Right renal pelvis (tissue), 4 donors: ENCODE data around the gene NME3. TPM values are rescaled to one million over a fixed set of nuclear protein-coding genes. Genes with fewer than 3 reads are reported as not detected.

Experiments used
- DNase-seq, 4 donors: peaks; one replicate each; pipeline ENCODE4 v3.0.0-alpha.2; 2013; ENCODE audit warnings: low read depth in 4 of 4, low spot score in 3 of 4, missing footprints in 1 of 4
- polyA plus RNA-seq, 4 donors: library from polyadenylated mRNA; unstranded; fragments of 120-200 nt; gene quantifications; one replicate each; pipeline ENCODE4 v1.2.1, GENCODE V29; 2013; ENCODE audit not compliant: insufficient read length in 4 of 4

NME3 gene
- polyA plus RNA-seq, 4 donors, result 23.2 to 49.8 (median 24.3) TPM

DNA sequence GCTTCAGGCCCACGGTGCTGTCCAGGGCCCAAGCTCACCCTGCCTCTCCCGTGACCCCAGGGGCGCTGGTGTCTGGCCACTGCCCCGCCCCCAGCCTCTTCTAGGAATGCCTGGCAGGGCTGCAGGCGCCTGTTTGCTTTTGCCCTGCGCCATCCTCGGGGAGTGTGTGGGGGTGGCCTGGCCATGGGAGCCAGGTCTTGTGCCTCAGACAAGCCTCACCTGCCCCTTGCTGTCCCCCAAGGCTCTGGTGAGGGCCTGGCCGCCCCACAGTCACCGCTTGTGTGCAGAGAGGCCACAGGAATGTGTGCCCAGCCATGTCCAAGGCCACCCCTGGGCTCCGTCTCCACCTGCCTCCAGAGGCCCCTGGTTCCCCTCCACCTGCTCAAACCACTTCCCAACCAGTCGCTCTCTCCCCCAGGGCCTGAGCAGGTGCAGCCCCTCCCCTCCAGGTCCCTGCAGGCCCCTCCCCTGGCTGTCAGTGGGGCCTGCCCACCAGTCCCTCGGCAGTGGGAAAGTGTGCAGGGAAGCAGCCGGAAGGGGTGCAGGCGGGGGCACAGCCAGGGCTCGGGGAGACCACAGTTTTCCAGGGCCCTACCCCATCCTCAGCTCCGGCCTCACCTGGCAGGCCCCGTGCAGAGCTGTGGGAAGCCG, 23.0 kb upstream of the NME3 start:
- DNase-seq, result no peak

DNA sequence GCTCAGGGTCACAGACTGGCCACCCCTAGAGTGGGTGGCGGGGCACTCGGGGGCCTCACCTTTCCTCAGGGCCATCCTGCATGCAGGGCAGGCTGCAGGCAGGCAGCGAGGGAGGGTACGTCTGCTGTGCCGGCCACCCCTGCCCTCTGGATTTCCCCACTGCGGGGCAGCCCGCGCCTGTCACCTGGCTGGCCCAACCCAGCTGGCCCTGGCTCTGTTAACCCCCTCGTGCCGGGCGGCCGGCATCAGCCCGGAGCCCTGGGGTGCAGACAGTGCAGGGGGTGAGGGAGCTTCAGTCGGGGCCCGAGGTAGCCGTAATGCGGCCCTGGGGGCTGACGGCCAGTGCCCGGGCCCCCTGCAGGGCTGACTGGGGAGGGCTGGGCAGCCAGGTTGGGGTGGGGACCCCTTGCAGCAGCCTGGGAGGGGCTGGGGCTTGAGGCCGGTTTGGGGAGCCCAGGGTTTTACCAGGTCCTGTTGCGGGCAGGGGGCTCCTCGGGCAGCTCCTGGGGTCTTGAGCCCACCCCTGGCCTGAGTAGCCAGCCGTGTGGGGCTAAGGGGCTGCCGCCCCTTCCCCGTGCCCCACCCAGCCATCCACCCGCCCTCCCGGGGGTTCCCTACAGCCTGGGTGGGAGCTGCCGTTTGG, 22.4 kb upstream of the NME3 start, which contains the start of gene IGFALS:
TSS of gene IGFALS (minus strand) at position 128 of the 643 bp plus-strand sequence. CDS start at position 75, 53 bp downstream.
- no peak for DNase-seq

DNA sequence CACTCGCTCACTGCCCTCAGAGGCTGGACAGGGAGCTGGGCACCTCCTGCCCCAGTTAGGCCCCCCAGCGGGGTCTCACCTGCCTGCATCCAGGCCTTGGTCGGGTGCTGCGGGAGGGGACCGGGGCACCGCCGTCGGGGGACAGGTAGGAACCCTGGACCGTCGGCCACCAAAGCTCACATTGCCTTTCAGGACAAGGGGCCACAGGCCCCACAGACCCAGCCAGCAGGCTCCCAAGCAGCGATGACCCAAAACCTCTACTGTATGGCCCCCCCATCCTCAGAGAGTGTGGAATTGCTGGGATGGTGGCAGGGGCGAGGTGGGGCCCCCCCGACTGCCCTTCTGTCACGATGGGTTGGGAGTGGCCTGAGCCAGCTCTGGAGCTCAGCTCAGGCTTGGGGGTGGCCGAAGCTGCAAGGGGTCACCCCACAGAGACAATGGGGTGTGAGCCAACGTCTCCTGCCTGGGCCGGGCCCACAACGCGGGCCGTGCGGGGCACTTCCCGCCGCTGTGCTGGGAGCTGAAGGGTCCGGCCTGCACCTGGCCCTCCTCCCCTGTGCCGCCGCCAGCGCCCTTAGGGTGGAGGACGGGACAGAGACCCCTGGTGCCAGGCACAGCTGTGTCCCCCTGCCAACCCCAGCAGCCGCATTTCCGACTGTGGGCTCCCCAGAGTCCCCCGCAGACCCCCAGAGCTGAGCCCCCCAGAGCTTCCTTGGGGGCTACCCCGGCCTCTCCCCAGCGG, 21.7 kb upstream of the NME3 start:
- no peak for DNase-seq

DNA sequence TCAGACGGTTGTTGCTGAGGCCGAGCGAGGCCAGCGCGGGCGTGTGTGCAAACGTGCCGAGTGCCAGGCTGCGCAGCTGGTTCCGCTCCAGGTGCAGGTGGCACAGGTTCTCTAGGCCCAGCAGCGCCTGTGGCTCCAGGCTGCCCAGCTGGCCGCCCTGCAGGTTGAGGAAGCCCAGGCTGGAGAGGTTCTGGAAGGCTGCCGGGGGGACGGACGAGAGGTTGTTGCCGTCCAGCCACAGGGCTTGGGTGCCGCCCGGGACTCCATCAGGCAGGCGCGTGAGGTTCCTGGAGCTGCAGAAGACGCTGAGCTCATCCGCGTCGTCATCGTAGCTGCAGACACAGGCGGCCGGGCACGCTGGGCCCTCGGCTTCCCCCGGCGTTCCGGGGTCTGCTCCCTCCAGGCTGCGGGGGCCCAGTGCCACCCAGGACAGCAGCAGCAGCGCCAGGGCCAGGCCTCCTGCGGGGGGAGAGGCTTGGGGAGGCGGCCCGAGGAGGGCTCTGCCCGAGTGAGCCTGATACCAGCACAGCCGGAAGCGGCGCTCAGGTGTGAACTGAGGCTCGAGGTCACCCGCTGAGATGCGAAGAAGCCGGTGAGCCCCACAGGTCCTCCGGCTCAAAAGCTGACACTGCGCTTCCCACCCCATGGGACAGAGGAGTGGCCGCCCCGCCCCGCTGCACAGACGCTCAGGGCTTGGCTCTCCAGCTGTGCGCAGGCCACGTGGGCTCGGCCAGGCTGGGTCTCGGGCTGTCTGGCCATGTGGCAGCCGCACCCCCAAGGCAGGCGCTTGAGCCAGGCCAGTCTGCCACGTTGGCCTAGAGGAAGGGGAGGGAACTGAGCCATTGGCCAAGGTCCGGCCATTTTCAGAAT, 20.8 kb upstream of the NME3 start:
- DNase-seq, result no peak

DNA sequence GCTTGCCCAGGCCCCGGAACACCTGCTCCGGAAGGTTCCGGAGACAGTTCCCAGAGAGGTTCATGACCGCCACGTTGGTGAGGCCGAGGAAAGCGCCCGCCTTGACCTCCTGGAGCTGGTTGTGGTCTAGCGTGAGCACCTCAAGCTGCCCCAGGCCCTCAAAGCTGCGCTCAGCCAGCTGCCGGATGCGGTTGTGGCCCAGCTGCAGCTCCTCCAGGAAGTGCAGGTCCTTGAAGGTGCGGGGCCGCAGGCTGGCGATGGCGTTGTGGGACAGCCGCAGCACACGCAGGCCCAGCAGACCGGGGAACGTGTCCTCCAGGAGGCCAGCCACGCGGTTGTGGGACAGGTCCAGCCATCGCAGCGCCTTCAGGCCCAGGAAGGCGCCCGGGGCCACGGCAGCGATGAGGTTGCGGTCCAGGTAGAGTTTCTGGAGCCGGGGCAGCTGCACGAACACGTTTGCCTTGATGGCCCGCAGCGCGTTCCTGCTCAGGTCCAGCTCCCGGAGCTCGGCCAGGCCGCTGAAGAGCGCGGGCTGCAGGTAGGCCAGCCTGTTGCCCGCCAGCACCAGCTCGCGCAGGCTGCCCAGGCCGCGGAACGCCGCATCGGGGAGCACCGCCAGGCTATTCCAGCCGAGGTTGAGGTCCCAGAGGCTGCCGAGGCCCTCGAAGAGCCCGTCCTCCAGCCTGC, 20.1 kb upstream of the NME3 start:
- no peak for DNase-seq

DNA sequence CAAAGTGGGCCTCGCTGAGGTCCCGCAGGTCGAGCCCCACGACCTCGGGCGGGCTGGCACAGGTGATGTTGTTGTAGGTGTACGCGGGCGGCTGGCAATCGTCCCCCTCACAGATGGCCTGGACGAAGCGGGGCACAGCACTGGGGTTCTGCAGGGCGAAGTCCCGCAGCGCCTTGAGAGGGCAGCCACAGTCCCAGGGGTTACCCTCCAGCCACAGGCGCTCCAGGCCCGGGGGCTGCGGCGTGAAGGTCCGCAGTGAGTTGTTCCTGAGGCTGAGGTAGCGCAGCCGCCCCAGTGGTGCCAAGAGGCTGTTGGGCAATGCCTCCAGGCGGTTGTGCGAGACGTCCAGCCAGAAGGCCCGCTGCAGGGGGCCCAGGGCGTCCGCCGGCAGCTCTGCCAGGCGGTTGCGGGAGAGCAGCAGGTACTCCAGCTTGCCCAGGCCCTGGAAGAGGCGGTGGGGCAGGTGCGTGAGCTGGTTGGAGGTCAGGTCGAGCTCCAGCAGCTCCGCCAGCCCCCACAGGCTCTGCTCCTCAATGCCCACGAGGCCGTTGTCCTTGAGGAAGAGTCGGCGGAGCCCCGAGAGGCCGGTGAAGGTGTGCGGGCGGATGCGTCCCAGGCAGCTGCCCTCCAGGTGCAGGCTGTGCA, 19.4 kb upstream of the NME3 start:
- DNase-seq, result no peak

DNA sequence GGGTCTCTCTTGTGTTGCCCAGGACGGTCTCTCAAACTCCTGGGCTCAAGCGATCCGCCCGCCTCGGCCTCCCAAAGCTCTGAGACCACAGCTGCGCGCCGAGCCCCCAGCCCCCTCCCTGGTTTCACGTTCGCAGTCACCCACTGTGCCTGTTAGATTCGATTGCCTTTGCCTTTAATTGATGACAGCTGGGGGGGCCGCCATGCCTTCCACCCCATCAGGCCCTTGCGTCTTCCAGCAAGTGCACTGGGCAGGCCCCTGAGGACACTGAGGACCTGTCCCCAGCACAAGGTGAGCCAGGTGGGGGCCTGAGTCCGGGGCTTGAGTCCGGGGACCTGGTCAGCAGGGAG, 18.9 kb upstream of the NME3 start:
- DNase-seq, result no peak

DNA sequence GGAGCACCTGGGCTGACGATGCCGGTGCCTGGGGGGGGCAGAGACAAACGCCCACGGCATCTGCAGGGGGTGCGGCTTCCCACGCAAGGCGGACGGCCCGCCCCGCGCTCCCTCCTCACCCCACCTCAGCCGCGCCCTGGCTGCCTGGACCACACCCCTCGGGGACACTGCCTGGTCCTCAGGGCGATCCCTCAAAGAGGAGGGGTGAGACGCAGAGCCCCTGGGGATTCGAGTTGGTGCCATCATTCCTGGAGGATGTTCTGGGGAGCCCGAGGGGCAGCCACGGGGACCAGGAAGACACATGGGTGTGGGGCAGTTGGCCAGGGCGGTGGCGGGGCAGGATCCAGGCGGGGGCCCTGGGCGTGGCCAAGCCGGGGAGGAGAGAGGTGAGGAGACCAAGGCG, 18.3 kb upstream of the NME3 start:
- no peak for DNase-seq

DNA sequence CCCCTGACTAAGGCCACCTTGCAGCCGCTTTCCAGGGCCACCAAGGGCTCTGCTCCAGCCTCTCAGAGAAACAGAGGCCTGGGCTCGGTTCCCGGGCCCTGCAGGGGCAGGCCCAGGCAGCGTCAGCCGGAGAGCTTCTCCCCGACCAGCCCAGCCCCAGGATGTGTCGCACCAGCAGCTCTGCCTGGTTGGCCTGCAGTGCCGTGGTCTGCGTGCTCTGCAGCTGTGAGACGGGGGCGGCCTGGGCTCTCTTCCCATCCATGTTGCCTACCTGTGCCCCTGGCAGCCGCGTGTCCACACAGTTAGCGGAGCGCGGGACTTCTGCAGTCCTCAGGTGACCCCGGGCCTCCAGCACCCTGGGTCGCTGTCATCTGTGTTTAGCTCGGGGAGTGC, 17.4 kb upstream of the NME3 start:
- DNase-seq, result no peak

DNA sequence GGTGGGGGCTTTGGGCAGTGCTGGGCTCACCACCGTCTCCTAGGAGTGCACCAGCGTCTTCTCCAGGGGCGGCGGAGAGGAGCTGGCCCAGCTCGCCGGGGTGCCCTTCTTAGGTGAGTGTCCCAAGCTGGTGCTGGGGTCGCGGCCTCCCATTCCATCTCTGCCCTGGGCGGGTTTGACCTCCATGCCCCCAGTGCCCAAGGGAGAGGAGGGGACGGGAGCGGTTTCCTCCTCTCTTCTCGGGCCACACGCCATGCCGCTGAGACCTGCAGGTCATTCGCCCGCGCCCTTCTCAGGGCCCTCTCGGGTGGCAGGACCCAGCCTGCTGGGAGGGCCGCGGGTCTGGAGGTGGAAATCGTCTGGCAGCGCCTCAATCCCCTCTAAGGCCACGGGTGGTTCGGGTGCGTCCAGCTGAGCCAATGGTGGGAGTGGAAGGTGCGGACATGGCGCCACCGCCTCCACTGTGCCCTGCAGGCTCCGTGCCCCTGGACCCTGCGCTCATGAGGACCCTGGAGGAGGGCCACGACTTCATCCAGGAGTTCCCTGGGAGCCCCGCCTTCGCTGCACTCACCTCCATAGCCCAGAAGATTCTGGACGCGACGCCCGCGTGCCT, 16.9 kb upstream of the NME3 start:
- no peak for DNase-seq

DNA sequence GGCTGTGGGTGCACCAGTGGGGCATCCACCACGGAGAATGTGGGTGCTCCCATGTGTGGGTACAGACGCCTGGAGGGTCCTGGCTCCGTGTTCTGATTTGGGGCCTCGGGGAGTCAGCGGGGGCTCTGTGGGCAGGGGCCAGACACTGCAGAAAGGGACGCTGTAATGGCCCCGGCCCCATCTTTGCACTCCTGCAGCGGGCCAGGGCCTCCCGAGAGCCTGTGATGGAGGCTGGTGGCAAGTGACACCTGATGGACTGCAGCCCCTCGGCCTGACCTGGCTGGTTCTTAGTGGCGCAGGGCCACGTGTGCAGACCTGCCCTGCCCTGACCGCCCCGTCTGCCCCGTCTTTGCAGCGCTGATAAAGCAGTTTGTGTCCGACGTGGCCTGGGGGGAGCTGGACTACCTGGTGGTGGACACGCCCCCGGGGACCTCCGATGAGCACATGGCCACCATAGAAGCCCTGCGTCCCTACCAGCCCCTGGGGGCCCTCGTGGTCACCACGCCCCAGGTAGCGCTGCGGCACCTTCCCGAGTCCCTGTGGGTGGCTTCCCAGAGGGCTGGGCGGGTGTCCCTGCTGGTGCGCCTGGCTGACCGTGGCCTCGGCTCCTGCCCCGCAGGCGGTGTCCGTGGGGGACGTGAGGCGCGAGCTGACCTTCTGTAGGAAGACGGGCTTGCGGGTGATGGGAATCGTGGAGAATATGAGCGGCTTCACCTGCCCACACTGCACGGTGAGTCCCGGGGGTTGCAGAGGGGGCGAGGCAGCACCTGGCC, 16.2 kb upstream of the NME3 start:
- DNase-seq, result no peak

DNA sequence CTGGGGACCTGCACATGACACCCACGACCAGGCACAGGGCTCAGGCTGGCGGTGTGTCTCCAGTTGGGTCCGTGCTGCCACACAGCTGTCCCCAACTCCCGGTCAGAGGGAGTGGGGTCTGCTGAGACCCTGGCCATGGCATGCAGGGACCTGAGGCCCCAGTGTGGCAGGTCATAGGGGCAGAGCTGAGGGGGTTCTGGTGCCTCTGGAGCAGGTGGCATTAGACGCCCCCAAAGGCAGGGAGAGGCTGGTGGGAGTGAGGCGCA, 15.6 kb upstream of the NME3 start:
- no peak for DNase-seq

DNA sequence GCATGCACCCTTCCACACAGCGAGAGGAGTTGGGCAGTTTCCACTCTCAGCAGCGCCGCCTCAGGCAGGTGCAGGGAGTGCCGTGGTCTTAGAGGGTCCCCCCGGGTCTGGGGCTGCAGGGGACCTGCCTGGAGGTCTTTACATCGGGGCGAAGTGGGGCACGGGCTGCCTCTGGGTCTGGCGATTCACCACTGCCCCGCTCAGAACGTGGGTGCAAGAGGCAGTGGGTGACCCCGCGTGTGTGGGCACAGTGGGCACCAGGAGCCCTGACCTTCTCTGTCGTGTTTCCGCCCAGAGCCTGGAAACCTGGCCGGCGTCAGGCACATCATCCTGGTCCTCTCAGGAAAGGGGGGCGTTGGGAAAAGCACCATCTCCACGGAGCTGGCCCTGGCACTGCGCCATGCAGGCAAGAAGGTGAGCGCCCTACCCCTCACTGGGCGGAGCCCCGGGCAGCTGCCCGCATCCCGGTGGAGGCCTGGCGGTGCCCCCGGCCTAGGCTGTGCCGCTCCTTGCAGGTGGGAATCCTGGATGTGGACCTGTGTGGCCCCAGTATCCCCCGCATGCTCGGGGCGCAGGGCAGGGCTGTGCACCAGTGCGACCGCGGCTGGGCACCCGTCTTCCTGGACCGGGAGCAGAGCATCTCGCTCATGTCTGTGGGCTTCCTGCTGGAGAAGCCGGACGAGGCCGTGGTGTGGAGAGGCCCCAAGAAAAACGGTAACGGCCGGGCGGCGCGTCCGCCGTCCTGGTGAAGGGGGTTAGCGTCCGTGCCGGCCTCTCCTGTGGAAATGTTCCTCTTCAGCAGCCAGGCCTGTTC, 15.1 kb upstream of the NME3 start:
- DNase-seq, result no peak

DNA sequence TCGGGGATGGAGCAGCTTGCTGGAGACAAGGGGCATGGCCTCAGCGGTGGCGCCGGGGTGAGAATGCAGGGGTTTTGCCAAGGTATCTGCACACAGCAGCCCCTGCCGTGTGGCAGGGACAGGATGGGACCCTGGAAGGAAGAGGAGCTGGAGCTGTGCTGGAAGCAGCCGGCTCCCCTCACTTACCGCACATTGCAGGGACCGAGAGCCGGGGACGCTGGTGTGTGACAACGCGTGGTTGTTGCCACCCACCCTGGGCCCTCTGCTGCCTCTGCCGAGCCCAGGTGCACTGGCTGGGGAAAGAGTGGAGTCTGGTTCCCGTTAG, 14.5 kb upstream of the NME3 start:
- no peak for DNase-seq

DNA sequence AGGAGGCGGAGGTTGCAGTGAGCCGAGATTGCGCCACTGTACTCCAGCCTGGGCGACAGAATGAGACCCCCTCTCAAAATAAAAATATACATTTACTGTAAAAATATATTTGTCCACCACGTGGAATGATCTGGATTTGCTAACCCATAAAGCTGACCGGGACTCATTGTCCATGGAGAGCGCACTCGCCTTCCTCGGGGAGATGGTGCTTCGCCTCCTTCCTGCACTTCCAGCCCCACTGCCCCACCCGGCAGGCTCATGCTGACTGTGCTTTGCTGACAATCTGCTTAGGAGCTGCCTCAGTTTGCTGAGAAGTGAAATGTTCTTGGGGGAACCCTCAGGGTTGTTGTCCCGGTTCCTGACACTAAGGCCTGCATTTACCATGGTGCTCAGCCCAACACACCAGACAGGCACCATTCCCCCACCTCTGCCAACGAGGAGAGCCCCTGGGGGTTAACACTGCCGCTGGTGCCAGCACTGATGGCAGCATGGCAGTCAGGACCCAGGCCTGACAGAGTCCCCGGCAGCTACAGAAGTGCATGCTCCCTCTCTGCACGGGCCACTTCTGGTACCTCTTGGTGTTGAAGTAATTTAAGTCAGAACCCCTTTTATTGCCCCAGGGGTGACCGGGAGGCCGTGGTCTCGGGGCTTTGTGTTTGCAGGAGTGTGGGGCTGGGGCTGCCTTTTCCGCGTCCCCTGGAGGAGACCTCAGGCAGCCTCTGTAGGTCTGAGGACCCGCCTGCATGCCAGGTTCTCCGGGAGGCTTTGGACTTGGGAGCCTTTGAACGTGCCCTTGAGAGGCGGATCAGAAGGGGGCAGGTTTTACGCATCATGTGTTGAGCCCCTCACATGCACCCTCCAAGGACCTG, 13.9 kb upstream of the NME3 start:
- DNase-seq, result no peak

DNA sequence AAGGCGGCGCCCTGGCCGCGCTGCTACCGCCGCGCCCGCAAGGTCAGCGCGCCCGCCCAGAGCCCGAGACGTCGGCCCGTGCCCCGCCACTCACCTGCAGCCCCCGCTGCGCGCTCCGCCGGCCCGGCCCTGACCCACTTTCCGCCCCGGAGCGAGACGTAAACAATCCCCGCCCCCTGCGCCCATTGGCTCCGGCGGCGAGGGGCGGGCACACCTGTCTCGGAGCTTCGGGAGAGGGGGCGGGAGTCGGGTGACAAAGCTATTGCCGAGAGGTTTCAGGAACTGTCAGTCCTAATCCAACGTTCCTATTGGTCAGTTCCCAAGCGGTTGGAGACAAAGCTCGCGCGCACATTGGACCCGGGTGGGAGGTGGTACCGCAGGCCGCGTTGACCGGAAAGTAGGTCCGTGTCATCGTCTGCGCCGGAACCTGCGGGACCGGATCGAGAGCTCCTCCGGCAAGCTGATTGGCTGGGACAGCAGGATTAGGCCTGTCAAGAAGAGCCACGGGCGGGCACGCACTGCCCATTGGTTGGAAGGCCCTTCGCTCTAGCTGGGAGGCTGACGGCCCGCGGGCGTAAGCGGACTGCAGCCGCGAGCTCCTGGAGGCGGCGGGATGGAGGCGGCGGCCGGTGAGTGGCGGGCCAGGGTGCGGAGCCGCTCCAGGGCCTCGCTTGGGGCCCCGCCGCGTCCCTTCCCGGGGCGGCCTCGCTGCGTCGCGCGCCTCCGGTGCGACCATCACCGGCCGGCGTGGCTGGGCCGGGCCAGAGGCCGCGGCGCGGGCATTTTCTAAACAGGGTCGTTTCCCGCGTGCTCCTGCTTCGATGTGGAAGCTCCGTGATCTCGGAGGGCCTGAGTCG, 11.3 kb upstream of the NME3 start, which contains the start of the genes NUBP2 and SPSB3:
TSS of gene NUBP2 (plus strand) at position 553 of the 857 bp plus-strand sequence. CDS start at position 614, 61 bp downstream.
TSS of gene SPSB3 (minus strand) at position 164 of the 857 bp plus-strand sequence. CDS start 1,088 bp downstream, outside the sequence.
- peak; percentile 96 to 100 (median 100) for DNase-seq
